SU-DHL-6 (cell line): Measurements from ENCODE around the gene PRKCZ.

Source experiments
- H2AFZ ChIP-seq: fragments of 200-600 bp; sonication (generic); 2 replicates; pipeline ENCODE4 v1.6.1; 2014; ENCODE audit warnings: low read depth, mild to moderate bottlenecking, moderate library complexity, mixed read lengths, antibody characterized with exemption, low read length; ENCODE audit not compliant: severe bottlenecking
- H3F3A ChIP-seq: fragments of 200-600 bp; shearing (Covaris generic); 2 replicates; pipeline ENCODE4 v1.6.0; 2016; ENCODE audit warnings: antibody characterized with exemption, mild to moderate bottlenecking; ENCODE audit not compliant: insufficient read depth
- H3K27ac ChIP-seq: fragments of 200-600 bp; sonication (generic); 2 replicates; pipeline ENCODE4 v1.5.1; 2016; ENCODE audit warnings: low read depth, mild to moderate bottlenecking, low read length, moderate library complexity, mixed read lengths
- H3K27me3 ChIP-seq: fragments of 200-600 bp; sonication (generic), shearing (Covaris generic); 2 replicates; pipeline ENCODE4 v1.6.0; 2014; ENCODE audit warnings: mild to moderate bottlenecking, low read length
- H3K36me3 ChIP-seq: fragments of 200-600 bp; sonication (generic); 2 replicates; pipeline ENCODE4 v1.6.1; 2014; ENCODE audit warnings: mild to moderate bottlenecking, low read length, mixed read lengths
- H3K4me2 ChIP-seq: fragments of 300-600, 200-600 bp; shearing (Covaris generic), sonication (generic); 2 replicates; pipeline ENCODE4 v1.6.0; 2014; ENCODE audit warnings: low read length, low read depth, mild to moderate bottlenecking; ENCODE audit not compliant: poor library complexity, severe bottlenecking
- H3K4me3 ChIP-seq: fragments of 200-600 bp; sonication (generic); 2 replicates; pipeline ENCODE4 v1.5.1; 2014; ENCODE audit warnings: antibody characterized with exemption, low read length, mild to moderate bottlenecking, mixed read lengths; ENCODE audit not compliant: insufficient read depth, poor library complexity, severe bottlenecking
- H3K79me2 ChIP-seq: fragments of 200-600 bp; sonication (generic); 2 replicates; pipeline ENCODE4 v1.6.1; 2014; ENCODE audit warnings: mild to moderate bottlenecking, low read length, moderate library complexity; ENCODE audit not compliant: insufficient read depth
- H3K9ac ChIP-seq: fragments of 200-600 bp; sonication (generic); 2 replicates; pipeline ENCODE4 v1.7.0; 2014; ENCODE audit warnings: mild to moderate bottlenecking, low read length
- H3K9me2 ChIP-seq: fragments of 200-600 bp; sonication (generic); replicated peaks from 2 replicates; pipeline ENCODE4 v1.6.1; 2014; ENCODE audit warnings: low read length; ENCODE audit not compliant: insufficient read depth
- H3K9me3 ChIP-seq: fragments of 200-600 bp; sonication (generic); 2 replicates; pipeline ENCODE4 v1.6.1; 2014; ENCODE audit warnings: low read length, mixed read lengths; ENCODE audit not compliant: insufficient read depth
- H4K20me1 ChIP-seq: fragments of 200-600 bp; sonication (generic); 2 replicates; pipeline ENCODE4 v1.6.1; 2014; ENCODE audit warnings: low read depth, mild to moderate bottlenecking, antibody characterized with exemption, low read length, moderate library complexity, mixed read lengths
- CTCF ChIP-seq: fragments of 200-600 bp; sonication (generic); IDR thresholded peaks from one replicate; pipeline ENCODE4 v1.5.1; 2017; ENCODE audit warnings: antibody characterized with exemption, mild to moderate bottlenecking, low read length, moderate library complexity; ENCODE audit not compliant: insufficient read depth, poor library complexity, severe bottlenecking
- EZH2phosphoT487 ChIP-seq: fragments of 200-600 bp; sonication (generic), shearing (Covaris generic); conservative IDR thresholded peaks from 2 replicates; pipeline ENCODE4 v1.6.1; 2018; ENCODE audit warnings: mild to moderate bottlenecking, antibody characterized with exemption, low read length, moderate library complexity, mixed read lengths

PRKCZ gene

GRCh38 chr1:2084306-2084705 is 34.1 kb downstream of the PRKCZ start:
- no peak overlapping the region for H3K27ac ChIP-seq
- no peaks in the 10 kb centered on the region for H3K79me2 ChIP-seq
- no peaks in the 10 kb centered on the region for H3K36me3 ChIP-seq
- H3K9ac ChIP-seq, result no peak overlapping the region
- no peaks in the 10 kb centered on the region for H4K20me1 ChIP-seq
- peaks cover 4% of the 10 kb centered on the region; the same call in 1 of the 2 replicates for H3K9me3 ChIP-seq
- H3F3A ChIP-seq, result no peaks in the 10 kb centered on the region
- H2AFZ ChIP-seq, result no peak overlapping the region
- no peak for TF ChIP-seq EZH2phosphoT487
- TF ChIP-seq CTCF, result no peak
- H3K4me3 ChIP-seq, result no peak overlapping the region
- H3K9me2 ChIP-seq, result no peaks in the 10 kb centered on the region
- no peaks in the 10 kb centered on the region for H3K27me3 ChIP-seq
- no peak overlapping the region for H3K4me2 ChIP-seq

GRCh38 chr1:2085080-2085479 is 34.9 kb downstream of the PRKCZ start:
- Histone ChIP-seq H3K27me3 (no peaks in the 10 kb centered on the region), H3K9me3 (no peaks in the 10 kb centered on the region), H3K9me2 (no peaks in the 10 kb centered on the region), H3K9ac (no peak overlapping the region), H2AFZ (no peak overlapping the region), H4K20me1 (no peaks in the 10 kb centered on the region), H3K27ac (no peak overlapping the region), H3K36me3 (no peaks in the 10 kb centered on the region), H3K4me3 (no peak overlapping the region), H3F3A (no peaks in the 10 kb centered on the region), H3K4me2 (no peak overlapping the region), H3K79me2 (no peaks in the 10 kb centered on the region)
- TF ChIP-seq CTCF, result no peak
- no peak for TF ChIP-seq EZH2phosphoT487

GRCh38 chr1:2086446-2087078 is 36.4 kb downstream of the PRKCZ start:
- H3F3A ChIP-seq, result no peaks in the 10 kb centered on the region
- H3K27ac ChIP-seq, result no peak overlapping the region
- no peak for TF ChIP-seq CTCF
- no peak for TF ChIP-seq EZH2phosphoT487
- H3K4me2 ChIP-seq, result no peak overlapping the region
- H3K9ac ChIP-seq, result no peak overlapping the region
- no peak overlapping the region for H2AFZ ChIP-seq
- H3K27me3 ChIP-seq, result no peaks in the 10 kb centered on the region
- H3K9me3 ChIP-seq, result no peaks in the 10 kb centered on the region
- H3K4me3 ChIP-seq, result no peak overlapping the region
- H4K20me1 ChIP-seq, result no peaks in the 10 kb centered on the region
- H3K36me3 ChIP-seq, result no peaks in the 10 kb centered on the region
- H3K9me2 ChIP-seq, result no peaks in the 10 kb centered on the region
- H3K79me2 ChIP-seq, result no peaks in the 10 kb centered on the region
